ENCODE data around the gene NDUFS8.

The NDUFS8 gene

DNA sequence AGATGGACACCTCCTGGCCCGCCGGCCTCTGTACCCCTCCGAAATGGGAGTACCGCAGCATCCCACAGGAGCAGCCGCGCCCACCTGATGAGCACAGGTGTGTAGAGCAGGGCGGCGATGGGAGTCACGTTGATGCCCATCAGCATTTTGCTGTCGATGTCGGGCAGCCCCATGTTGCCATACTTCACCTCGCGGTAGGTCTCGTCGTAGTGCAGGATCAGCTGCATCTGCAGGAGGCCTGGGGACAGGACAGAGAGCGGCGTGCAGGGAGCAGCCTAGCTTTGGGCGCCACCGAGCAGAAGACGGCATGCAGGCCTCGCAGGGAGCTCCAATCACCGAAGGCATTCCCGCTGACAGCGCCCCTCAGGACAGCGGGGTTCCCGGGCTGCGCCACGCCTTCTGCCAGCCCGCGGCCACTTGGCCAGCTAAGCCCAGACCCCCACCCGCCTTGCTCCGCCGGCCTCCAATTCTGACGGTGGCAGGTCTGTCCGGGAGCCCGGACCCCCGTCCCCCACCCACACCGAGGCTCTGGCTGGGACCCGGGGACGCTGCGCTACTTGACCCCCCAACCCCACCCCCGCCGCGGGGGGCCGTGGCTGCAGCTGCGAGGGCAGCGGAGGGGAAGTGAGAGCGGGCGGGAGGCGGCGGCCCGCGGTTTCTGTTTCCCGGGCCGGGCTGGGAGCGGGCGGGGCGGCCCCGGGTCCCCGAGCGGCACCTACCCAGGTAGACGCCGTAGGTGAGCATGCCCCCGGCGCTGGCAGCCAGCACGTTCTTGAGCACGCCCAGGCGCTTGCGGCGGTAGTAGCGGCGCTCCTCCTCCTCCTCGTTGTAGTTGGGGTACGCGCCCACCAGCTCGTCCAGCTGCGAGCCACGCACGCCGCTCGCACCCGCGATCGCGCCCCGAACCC is 27.3 kb upstream of the NDUFS8 start:
- no peak for DNase-seq (ENCODE audit: low read depth in 4 of 4, low spot score in 1 of 4)

DNA sequence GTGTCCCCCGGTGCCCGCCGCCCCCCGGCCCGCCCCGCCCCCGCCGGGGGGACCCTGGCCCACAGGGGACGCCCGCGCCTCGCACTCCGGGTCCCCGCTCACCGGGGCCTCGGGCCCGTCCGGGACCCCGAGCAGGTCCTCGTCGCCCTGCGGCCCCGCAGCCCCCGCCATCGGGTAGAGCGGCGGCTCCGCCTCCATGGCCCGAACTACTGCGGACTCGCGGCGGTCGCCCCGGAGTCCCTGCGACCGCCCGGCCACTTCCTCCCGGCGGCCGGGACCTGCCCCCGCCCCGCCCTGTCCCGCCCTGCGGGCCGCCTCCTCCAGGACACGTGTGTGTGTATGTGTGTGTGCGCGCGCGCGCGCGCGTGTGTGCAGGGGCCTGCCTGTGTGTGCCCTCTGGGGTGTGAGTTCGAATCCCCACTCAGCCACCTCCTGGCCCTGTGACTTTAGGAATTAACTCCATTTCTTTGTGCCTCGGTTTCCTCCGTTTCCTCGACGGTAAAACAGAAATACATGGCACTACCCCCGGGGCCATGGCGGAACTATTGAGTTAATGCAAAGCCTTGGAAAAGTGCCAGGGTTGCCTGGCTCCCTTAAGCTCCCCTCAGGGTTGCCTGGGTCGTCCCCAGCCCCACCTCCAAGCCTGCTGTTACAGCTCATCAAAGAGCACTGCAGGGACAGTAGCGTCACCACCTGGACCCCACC is 26.5 kb upstream of the NDUFS8 start, which contains the start of gene UNC93B1:
TSS of gene UNC93B1 (minus strand) at position 252 of the 705 bp plus-strand sequence. CDS start at position 198, 54 bp downstream.
- peak; percentile 34 to 81 (median 64) for DNase-seq (ENCODE audit: low read depth in 4 of 4, low spot score in 1 of 4)

DNA sequence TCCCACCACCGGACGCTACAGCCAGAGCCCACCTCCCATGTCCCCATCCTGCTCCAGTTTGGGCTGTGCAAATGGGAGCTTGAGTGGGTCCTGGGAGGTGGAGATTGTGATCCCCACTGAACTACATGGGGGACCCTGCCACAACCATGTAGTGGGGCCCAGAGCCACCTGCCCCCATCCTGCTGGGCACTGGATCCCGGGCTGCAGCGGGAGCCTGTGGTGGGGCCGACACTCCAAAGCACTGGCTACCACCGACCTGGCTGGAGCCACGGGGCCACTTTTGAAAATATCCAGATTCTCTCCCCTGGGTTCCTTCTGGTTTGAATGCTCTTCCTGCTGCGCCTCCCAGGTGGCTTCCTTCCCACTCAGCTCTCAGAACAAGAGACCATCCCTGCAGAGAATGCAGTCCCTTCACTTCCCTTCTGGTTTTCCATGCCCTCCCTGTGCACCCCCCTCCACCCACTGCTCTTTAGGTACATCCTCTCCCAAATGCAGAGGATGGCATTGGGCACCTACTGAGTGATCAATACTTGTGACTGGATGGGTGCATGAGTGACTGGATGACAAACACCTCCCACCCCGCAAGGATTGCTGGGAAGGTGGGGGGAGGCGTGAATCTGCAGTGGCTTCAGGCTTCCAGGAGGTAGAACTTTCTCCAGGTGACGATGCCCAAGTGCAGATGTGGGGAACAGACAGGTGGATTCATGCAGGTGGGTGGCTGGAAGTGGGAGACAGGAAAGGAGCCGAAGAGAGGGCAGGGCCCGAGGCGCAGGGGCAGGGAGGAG is 25.7 kb upstream of the NDUFS8 start:
- no peak for DNase-seq (ENCODE audit: low read depth in 4 of 4, low spot score in 1 of 4)

DNA sequence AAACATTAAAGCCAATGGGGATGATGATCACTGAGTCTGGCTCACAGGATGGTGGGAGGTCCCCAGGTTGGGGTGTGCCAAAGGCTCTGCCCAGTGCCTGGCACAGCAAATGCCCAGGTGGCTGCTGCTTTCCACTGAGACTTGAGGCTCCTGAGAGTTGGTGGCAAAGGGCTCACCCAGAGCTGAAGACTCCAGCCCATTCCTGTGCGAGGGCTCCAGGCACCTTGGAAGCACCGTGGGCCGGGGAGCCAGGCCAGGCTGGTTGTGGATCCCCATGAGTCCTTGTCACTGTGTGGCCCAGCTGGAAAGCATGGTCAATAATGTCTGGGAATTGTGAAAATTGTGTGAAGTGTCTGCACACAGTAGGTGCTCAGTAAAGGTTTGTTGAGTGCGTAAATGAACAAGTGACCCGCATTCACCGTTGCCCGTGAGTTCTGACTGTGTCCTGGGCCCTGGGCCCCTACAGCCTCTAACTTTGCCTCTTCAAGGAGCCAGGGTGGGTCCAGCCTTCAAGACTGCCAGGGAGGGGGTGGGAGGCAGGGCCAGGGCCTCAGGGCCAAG is 23.8 kb upstream of the NDUFS8 start:
- DNase-seq (ENCODE audit: low read depth in 4 of 4, low spot score in 1 of 4), result no peak

DNA sequence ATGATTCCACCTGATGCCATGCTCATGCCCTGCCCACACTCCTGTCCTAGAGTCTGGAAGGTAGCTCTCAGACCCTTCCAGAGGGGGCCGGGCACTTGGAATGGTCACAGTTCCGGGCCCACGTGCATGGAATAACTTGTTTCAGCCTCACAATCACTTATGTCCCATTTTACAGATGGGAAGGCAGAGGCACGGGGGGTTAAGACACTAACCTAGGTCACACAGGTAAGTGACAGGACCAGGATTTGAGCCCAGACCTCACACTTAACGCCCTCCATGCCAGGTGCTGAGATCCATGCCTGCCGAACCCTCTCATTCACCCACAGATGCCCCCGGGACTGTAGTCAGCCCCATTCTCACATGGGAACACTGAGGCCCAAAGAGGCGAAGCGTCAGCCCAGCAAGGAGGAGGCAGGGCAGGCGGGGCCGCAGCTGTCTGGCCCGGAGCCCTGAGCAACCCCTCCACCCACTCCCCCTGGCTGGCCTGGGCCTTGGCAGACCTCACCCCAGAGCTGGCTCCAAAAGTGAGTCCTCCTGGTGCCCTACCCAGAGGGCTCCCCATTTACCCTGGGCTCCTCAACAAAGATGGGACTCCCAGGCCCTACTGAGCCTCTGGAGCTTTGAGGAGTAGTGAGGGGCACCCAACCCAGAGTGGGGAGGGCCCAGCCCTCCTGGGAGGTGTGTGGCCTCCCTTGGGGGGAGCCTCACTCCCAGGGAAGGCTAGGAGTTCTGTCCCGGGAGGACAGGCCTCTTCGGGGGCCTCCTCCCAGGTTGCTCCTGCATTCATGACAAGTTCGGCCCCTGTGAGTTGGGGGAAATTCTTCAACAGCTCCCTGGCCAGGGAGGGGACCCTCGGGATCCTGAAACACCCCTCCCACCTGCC is 22.7 kb upstream of the NDUFS8 start:
- no peak for DNase-seq (ENCODE audit: low read depth in 4 of 4, low spot score in 1 of 4)

DNA sequence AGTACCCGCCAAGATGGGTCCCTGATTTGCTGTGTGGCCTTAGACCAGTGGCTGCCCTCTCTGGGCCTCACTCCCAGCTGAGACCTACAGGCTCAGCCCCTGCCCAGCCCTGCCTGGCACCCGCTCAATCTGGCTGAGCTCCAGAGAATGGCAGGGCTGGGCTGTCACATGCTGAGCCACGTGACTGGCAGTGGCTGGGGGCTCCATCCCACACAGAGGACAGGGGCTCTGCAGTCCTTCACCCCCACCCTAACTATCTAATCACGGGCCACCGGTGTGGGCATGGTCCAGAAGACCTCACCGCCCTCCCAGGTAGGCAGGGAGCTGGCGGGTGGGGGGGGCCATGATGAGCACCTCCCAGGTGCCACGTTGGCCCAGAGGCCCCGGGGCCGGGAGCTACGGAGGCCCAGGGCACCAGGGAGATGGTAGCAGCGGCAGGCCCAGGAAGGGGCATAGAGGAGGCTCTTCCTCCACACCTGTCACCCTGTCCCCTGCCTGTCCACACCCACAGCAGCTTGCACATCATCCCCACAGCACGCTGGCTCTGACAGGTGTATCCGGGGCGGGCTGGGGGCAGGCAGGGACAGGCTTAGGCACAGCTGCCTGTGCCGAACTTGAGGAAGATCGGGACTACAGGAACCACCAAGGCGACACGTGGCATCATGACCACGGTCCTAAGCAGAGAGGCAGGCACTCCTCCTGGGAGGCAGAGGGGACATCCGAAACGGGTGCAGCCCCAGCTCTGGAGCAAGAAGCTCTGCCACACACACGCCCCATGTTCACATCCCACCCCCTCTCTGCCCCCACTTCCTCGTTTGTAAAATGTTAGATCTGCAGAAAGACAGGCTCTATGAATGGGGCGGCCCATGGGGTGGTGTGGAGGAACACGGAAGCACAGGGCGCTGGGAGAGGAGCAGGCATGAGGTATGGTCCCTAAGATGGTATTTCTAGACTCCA is 21.8 kb upstream of the NDUFS8 start:
- DNase-seq (ENCODE audit: low read depth in 4 of 4, low spot score in 1 of 4), result no peak

DNA sequence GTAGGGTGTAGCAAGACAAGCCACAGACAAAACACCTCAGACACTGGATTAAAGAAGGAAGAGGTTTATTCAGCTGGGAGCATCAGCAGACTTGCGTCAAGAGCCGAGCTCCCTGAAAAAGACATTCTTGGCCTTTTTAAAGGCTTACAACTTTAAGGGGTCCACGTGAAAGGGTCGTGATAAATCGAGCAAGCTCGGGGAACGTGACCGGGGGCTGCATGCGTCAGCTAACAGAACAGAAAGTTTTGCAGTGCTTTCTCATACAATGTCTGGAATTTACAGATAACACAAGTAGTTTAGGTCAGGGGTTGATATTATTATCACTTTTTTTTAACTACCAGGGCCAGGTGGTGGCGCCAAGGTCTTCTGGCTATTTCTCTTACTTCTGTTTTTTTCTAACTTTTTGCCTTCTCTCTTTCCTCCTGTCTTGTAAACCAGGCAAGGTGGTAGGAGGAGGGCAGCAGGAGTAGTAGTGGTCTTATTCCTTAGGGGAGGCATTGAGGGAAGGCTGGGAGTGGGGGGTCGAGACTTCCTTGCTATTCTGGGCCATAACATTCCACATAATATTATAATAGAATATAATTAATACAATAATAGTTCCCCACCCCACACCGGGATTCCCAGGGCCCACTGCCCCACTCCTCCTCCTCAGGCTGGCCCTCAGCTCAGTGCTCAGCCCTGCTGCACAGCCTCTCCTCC is 20.9 kb upstream of the NDUFS8 start:
- no peak for DNase-seq (ENCODE audit: low read depth in 4 of 4, low spot score in 1 of 4)

DNA sequence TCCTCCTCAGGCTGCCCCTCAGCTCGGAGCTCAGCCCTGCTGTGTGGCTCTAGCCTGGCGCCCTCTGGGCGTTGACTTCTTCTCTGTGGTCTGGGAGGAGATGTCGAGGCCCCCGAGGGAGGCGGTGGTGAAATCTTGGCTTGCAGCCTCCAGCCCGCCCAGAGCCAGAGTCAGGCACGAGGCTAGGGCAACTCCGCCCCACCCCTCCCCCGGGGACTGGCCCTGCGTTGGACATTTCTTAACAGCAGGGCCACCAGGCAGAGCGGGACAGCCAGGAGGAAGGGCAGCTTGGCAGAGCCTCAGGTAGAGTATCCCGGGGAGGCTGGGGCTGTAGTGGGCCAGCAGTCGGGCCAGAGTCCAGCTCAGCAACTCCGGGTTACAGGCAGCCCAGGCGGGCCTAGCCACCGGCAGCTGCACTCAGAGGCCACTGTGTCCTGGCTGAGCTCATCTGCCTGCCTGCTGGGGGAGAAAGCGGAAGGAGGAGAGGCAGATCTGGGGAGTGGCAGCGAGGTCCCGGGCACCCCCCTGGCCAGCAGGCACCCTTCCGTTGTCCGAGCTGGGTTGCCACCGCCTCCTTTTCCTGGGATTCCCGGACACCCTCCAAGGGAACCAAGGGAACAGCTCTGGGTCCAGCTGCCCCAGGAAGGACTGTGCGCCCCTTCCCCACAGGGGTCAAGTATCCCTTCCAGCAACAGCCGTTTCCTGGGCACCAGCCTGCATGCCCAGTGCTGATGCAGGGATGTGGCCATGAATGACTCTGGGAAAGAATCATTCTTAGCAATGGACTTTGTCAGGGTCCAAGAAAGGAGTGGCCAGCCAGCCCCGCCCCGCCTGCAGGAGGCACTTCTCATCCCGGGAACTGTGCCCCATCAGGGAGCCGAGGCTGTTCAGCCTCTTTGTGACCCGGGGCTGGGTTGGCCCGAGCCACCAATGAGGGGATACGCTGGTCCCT is 20.1 kb upstream of the NDUFS8 start, which contains the start of gene ALDH3B1:
TSS of gene ALDH3B1 (plus strand) at position 238 of the 952 bp plus-strand sequence. CDS start 4,971 bp downstream, outside the sequence.
- no peak for DNase-seq (ENCODE audit: low read depth in 4 of 4, low spot score in 1 of 4)

DNA sequence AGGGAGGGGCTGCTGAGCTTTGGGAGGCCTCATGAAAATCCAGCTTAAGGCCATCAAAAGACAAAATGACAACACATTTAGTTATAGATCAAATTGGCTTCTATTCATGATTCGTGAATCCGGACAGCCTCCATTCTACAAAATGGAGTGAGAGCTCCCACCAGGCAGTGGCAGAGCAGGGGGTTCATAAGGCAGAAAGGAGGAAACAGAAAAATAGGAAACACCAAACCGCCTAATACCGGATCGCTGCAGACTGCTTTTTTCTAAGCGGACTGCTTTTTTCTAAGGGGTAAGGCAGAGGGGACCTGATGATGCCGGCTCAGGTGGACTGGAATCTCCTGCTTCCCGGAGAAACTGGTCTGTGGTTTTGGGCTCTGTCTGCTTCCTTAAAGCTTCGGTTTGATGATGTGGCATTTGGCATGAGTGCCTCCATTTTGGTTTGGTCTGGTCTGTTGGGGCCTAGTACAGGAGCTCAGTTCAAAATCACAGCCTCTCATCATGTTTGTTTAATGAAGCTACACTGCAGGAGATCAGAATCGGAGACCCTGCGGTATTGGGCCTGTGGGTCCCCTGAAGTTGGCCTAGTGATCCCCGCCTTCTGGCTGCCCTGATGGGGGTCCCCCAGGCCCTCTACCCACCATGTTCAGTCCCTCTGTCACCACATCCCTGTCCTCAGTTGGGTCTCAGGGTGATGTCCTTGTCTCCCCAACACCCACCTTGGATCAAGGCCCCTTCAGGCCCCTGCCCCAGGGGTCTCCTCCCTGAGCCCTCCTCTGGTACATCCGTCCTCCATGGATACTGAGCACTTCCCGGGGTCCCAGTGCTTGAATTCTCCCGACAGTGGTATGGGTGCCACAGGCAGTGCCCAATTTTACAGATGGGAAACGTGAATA is 19.2 kb upstream of the NDUFS8 start:
- DNase-seq (ENCODE audit: low read depth in 4 of 4, low spot score in 1 of 4), result no peak

DNA sequence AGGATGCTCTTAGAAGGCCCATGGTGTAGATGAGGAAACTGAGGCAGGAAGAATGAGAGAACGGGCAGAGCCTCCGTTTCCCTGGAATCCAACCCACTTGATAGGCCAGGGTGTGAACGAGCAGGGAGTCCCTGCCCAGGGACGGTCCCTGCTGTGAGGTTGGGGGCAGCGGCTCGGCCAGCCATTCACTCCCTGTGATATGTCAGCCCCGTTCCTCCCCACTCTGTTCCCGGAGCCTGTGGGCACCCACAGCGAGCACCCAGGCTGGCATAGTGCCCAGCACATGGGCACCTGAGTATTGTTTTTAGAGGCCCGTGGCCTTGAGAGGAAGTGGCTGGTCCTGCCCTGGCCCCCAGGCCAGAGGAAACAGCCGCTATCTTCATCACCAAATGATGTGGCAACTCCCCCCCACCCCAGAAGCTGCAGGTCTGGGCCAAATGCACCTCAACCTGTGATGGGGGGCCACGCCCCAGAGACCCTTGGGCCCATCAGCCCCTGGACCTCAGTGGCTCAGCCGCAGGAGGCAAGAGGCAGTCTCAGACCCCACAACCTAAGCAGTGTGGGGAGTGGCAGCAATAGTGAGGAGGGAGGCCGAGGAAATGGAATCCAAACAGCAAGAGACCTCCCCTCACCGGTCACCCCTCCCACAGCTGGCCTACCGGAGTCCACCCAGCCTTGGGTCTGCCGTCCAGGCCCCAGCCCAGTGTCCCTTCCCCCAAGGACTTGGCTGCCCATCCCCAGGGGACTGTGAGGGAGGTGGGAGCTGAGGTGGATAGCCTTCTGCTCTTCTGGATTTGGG is 18.2 kb upstream of the NDUFS8 start:
- no peak for DNase-seq (ENCODE audit: low read depth in 4 of 4, low spot score in 1 of 4)

DNA sequence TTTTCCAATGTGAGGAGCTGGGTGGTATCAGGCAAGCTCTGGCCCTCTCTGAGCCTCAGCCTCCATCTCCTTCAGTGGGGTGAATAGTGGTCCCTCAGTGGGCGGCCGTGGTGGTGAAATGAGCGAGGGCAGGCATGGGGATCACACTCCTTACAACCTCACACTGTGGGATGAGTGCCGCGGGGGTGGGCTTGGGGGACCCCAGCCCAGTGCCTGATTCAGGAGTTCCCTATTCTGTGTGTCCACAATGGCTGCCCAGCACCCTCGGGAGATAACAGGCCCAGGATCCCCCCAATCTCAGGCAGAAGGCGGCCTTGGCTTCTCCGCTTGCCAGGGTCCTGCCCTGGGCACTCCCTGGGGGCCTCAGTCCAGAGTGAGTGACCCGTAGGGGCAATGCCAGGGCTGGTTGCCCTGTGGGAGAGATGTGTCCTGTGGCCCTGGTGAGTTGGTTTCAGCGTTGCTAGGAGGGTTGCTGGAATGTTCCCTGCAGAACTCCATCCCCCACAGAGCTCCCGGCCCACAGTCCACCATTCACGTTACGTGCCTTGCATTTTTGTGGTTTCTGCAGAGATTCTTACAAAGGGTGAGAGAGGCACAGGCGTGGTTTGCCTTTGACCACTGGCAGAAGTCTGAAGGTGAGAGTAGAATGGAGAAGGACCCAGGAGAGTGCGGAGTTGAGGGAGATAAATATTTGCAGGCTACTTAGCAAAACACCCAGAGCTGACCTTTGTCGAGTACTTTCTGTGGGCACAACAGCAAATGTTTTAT is 17.5 kb upstream of the NDUFS8 start:
- DNase-seq (ENCODE audit: low read depth in 4 of 4, low spot score in 1 of 4), result no peak

DNA sequence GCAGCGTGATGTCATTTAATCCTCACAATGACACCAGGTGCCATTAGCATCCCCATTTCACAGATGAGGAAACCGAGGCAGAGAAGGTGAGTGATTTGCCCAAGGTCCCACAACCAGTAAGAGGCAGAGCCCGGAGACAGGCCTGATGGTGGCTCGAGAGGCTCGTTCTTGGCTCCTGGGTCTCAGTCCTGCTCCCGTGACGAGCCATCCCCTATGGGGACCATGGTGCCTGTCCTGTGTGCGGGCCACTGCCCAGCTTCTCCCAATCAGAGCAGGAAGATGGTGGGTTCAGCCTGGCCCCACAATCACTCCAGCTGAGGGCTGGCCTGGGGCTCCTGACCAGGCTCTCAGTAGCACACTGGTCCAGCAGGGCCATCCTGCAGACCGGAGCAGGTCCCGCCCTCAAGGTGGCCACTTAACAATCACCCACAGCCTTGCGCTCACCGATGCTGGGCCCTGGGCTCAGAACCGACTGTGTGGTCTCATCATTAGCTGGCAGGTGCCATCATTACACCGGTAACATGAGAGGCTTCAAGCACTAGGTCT is 16.8 kb upstream of the NDUFS8 start:
- no peak for DNase-seq (ENCODE audit: low read depth in 4 of 4, low spot score in 1 of 4)

DNA sequence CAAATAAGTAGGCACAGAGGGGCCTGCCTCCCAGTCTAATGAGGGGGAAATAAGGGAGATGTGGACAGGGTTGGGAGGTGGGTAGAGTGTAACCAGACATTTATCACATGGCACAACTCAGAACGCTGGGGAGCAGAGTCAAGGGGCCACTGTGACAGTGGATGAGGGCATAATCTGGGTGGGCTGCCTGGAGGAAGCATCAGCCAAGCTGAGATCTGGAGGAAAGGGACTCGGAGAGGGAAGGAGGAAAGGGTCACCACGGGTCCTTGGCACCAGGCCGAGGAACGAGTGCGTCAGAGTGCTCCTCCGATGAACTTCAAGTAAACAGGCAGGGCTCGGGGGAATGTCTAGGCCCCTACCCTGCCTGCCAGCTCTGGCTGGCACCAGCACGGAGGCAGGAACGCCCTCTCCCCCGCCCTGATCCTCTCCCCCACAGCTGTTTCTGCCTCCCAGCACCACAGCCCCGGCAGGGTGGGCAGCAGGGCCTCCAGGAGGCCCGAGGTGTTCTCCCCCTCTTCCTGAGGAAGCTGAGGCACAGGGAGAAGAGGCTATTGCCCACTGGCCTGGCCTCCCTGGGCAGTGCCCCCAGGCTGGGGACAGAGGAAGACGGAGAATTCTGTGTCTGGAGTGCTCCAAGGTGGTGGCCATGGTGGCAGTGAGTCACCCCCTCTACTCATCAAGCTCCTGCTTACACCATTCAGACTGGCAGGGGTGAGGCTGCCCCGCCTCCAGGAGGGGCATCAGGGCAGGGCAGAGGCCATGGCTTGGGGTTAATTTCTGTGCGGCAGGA is 16.1 kb upstream of the NDUFS8 start:
- DNase-seq (ENCODE audit: low read depth in 4 of 4, low spot score in 1 of 4), result no peak

Measured in stimulated activated CD4-positive, alpha-beta T cell treated with anti-CD3 and anti-CD28 coated beads, Interleukin-1b, Interleukin-23, amount 100 ng/mL, for 24 hours (primary cell).